GM12878 (cell line): ENCODE data around the gene TBC1D1. TPM values are rescaled to one million over a fixed set of nuclear protein-coding genes. Genes with fewer than 3 reads are reported as not detected.

Experiments used
- ATAC-seq: fragments of 200-7000 bp; cut with Tn5 transposase; 3 replicates; pipeline ENCODE4 v1.9.1; 2020; ENCODE audit warnings: mild to moderate bottlenecking, moderate library complexity
- BruUV-seq: library from RNA; stranded (reverse); fragments of 400-500 nt; replicated peaks from 2 replicates; lab custom pipeline; 2021; lab: Mats Ljungman, UMichigan
- CTCF ChIA-PET: fragments of 300-600 bp; sonication (Branson Sonifier 250); formaldehyde crosslinking; extraction: SDS; loops from one replicate; lab custom pipeline; 2021; ENCODE audit warnings: inconsistent platforms; lab: Yijun Ruan, JAX
- POLR2A ChIA-PET: fragments of 350-600 bp; formaldehyde crosslinking; extraction: SDS; loops from one replicate; lab custom pipeline; 2021; ENCODE audit warnings: inconsistent platforms; lab: Charles Lee
- RAD21 ChIA-PET: fragments of 300-600 bp; sonication (Branson Sonifier 250); formaldehyde crosslinking; loops from one replicate; lab custom pipeline; 2023; ENCODE audit warnings: antibody characterized with exemption; ENCODE audit not compliant: unreplicated experiment; lab: Charles Lee
- SMC1A ChIA-PET: fragments of 300-600 bp; sonication (Branson Sonifier 250); formaldehyde crosslinking; loops from one replicate; lab custom pipeline; 2023; ENCODE audit not compliant: unreplicated experiment, uncharacterized antibody; lab: Charles Lee
- DNase-seq: peaks from one replicate; pipeline ENCODE4 v3.0.0-alpha.2; 2011; ENCODE audit warnings: low read depth, low spot score
- FAIRE-seq: peaks from 3 replicates; lab custom pipeline; 2011; peaks lifted over from hg19 to GRCh38; lab: Jason Lieb, UNC
- H2AFZ ChIP-seq: 2 replicates; pipeline ENCODE4 v1.6.0; 2011; ENCODE audit warnings: low read depth, low read length, control low read depth; ENCODE audit not compliant: control insufficient read depth
- H3K27ac ChIP-seq: 2 replicates; pipeline ENCODE4 v1.5.1; 2011; ENCODE audit warnings: control low read depth; ENCODE audit not compliant: control insufficient read depth, insufficient read depth
- H3K27me3 ChIP-seq, 2 experiments: replicated peaks in 1 of 2; 2 replicates each; pipeline versions ENCODE4 v1.6.0 to v1.6.1; 2011; ENCODE audit warnings: low read length in 1 of 2; ENCODE audit not compliant: control insufficient read depth in 2 of 2, insufficient read depth in 2 of 2
- H3K36me3 ChIP-seq, 2 experiments: 2 replicates each; pipeline ENCODE4 v1.5.1; 2011; ENCODE audit warnings: low read length in 1 of 2; ENCODE audit not compliant: control insufficient read depth in 2 of 2, insufficient read depth in 2 of 2
- H3K4me1 ChIP-seq: 2 replicates; pipeline ENCODE4 v1.6.1; 2011; ENCODE audit warnings: mild to moderate bottlenecking, low read length, moderate library complexity, mixed read lengths; ENCODE audit not compliant: control insufficient read depth, insufficient read depth
- H3K4me2 ChIP-seq: 2 replicates; pipeline ENCODE4 v1.6.0; 2011; ENCODE audit warnings: control low read depth; ENCODE audit not compliant: control insufficient read depth, insufficient read depth
- H3K4me3 ChIP-seq: fragments of 200-600 bp; sonication (generic); 2 replicates; pipeline ENCODE4 v1.5.1; 2016
- H3K79me2 ChIP-seq: 2 replicates; pipeline ENCODE4 v1.6.0; 2011; ENCODE audit warnings: low read length; ENCODE audit not compliant: control insufficient read depth, insufficient read depth
- H3K9ac ChIP-seq: 2 replicates; pipeline ENCODE4 v1.8.0; 2011; ENCODE audit warnings: low read length, control low read depth, mixed read lengths; ENCODE audit not compliant: control insufficient read depth, insufficient read depth
- H3K9me3 ChIP-seq: replicated peaks from 3 replicates; pipeline ENCODE4 v1.5.1; 2011; ENCODE audit warnings: mild to moderate bottlenecking, low read length; ENCODE audit not compliant: control insufficient read depth, insufficient read depth
- H4K20me1 ChIP-seq: 2 replicates; pipeline ENCODE4 v1.6.0; 2011; ENCODE audit not compliant: control insufficient read depth, insufficient read depth
- RBBP5 ChIP-seq: fragments of 200-600 bp; sonication (generic); conservative IDR thresholded peaks from 2 replicates; pipeline ENCODE4 v1.6.1; 2016
- SMAD5 ChIP-seq: IDR thresholded peaks from 2 replicates; pipeline ENCODE4 v1.6.1; 2016; ENCODE audit warnings: antibody characterized with exemption, low read depth
- TCF12 ChIP-seq: IDR thresholded peaks from 2 replicates; pipeline ENCODE4 v1.6.1; 2011; ENCODE audit warnings: low read depth, mild to moderate bottlenecking, low read length
- YBX1 ChIP-seq: fragments of 450-650 bp; IDR thresholded peaks from 2 replicates; pipeline ENCODE4 v1.6.1; 2016; ENCODE audit warnings: antibody characterized with exemption
- WGBS: methylation state at CpG from one replicate; pipeline ENCODE4 v1.1.6; 2016; ENCODE audit warnings: low lambda C conversion rate; ENCODE audit not compliant: insufficient replicate concordance, insufficient coverage; ENCODE audit errors: missing lambda C conversion rate; 5-methylcytosine and 5-hydroxymethylcytosine counted together
- in situ Hi-C: fragments of 300-500 bp; cut with MboI; formaldehyde crosslinking; loops from 9 replicates; pipeline ENCODE4 v1.14.3; 2018; ENCODE audit warnings: mixed read lengths
- intact Hi-C: fragments of 100-400 bp; cut with micrococcal nuclease; formaldehyde crosslinking; loops from one replicate; pipeline ENCODE4 v1.14.2; 2022; ENCODE audit not compliant: unreplicated experiment
- polyA plus RNA-seq, 11 experiments: library from polyadenylated mRNA; depleted of rRNA in 4 of 11; unstranded in 6 of 11; stranded (reverse) in 5 of 11; fragments of >200 nt; fragmentation: Nextera tagmentation in 4 of 11; fragmentation: Illumina TruSeq in 1 of 11; extraction: Ambion mirVana in 4 of 11; extraction: Trizol in 1 of 11; gene quantifications; 1 replicate in 1 of 11; 2 replicates in 10 of 11; pipeline versions ENCODE4 v1.2.1 to v1.2.3, GENCODE V29; 2011 to 2016; ENCODE audit warnings: inconsistent platforms in 2 of 11, missing spikeins in 2 of 11, low read depth in 1 of 11
- total RNA-seq, 4 experiments: library from RNA; depleted of rRNA in 3 of 4; stranded (reverse); fragments of >200 nt in 3 of 4; fragmentation: Illumina TruSeq in 1 of 4; extraction: Trizol in 1 of 4; gene quantifications; 2 replicates each; pipeline versions ENCODE4 v1.2.1 to v1.2.3, GENCODE V29; 2013 to 2021
- TF ChIP-seq, protein P1 (sequence below): IDR thresholded peaks from 2 replicates; pipeline ENCODE4 v1.6.1; 2011; ENCODE audit warnings: mild to moderate bottlenecking, low read depth, low read length, moderate library complexity; ENCODE audit not compliant: insufficient replicate concordance

TBC1D1 gene
- total and polyA plus RNA-seq, 10 of the 15 experiments (the other 5 are each of a cell fraction or from before 2014, with no cell fraction given), result 5.3 to 102 (median 57.8) TPM

DNA sequence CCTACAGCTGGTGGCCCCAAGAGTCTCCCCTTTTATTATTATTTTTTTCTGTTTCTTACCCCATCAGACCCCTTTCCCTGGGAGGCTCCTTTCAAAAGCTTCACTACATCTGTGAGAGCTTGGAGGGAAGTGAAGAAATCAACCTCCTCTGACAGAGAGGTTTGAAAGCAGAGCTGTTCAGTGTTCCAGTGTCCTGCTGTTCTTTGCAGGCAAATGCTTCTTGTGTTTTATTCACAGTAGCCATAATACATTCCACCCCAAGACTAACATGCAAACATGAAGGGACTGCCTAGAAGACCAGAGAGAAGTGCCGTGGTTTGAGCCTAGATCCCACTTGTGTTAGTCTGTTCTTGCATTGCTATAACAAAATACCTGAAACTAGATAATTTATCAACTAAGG is 261.4 kb downstream of the TBC1D1 start:
- ChIA-PET SMC1A (interaction anchor here (1.4 to 1.8 kb wide), 2 partner anchors 9 to 652 kb away, joined by 4 to 7 read pairs; no protein-coding TSS in a partner anchor), RAD21 (interaction anchor here (1.0 to 1.3 kb wide), 3 partner anchors 8 to 29 kb away, joined by 3 read pairs; no protein-coding TSS in a partner anchor), CTCF (interaction anchor here (1.5 kb wide), 1 partner anchor 83 kb away, joined by 4 read pairs; no protein-coding TSS in a partner anchor), POLR2A (interaction anchor here (1.1 to 1.5 kb wide), 2 partner anchors 22 to 25 kb away, joined by 3 to 4 read pairs; no protein-coding TSS in a partner anchor)
- no peaks in the 10 kb centered on the region for H3K79me2 ChIP-seq
- no peak for TF ChIP-seq RBBP5
- TF ChIP-seq SMAD5, result no peak
- TF ChIP-seq TCF12, result no peak
- TF ChIP-seq, protein P1, sequence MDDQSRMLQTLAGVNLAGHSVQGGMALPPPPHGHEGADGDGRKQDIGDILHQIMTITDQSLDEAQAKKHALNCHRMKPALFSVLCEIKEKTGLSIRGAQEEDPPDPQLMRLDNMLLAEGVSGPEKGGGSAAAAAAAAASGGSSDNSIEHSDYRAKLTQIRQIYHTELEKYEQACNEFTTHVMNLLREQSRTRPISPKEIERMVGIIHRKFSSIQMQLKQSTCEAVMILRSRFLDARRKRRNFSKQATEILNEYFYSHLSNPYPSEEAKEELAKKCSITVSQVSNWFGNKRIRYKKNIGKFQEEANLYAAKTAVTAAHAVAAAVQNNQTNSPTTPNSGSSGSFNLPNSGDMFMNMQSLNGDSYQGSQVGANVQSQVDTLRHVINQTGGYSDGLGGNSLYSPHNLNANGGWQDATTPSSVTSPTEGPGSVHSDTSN, result no peak
- TF ChIP-seq YBX1, result no peak
- no peak overlapping the region for H3K4me2 ChIP-seq
- H3K36me3 ChIP-seq, result no peaks in the 10 kb centered on the region
- no peaks in the 10 kb centered on the region for H4K20me1 ChIP-seq
- ATAC-seq (no peak), DNase-seq (no peak), FAIRE-seq (no peak)
- H3K27ac ChIP-seq, result no peak overlapping the region
- in situ Hi-C loops, result no loop called here
- H3K27me3 ChIP-seq, result no peaks in the 10 kb centered on the region
- intact Hi-C loops, result no loop called here
- BruUV-seq, result no TSS peak
- 96% methylated on average over 1 of the region's 1 CpG for WGBS
- H3K9ac ChIP-seq, result no peak overlapping the region
- no peaks in the 10 kb centered on the region for H3K9me3 ChIP-seq
- H3K4me3 ChIP-seq, result no peak overlapping the region
- H2AFZ ChIP-seq, result no peak overlapping the region
- no peaks in the 10 kb centered on the region; the same call in 1 of the 2 replicates for H3K4me1 ChIP-seq
